Stimulated activated effector memory CD8-positive, alpha-beta T cell treated with anti-CD3 and anti-CD28 coated beads, Interleukin-12 subunit alpha, Interleukin-12 subunit beta, amount 100 ng/mL, for 72 hours (primary cell): Measurements from ENCODE around the gene PLAAT4.

ENCODE experiments used
- ATAC-seq: fragments of 150-1000 bp; cut with Tn5 transposase; 2 replicates; pipeline ENCODE4 v1.10.0; 2021
- DNase-seq, 2 donors: peaks; one replicate each; pipeline ENCODE4 v3.0.0; 2021 to 2022; ENCODE audit warnings: low spot score in 2 of 2
- H3K27ac Mint-ChIP-seq: one replicate; pipeline ENCODE4 v1.8.0; 2022; ENCODE audit warnings: mild to moderate bottlenecking, mixed read lengths
- H3K36me3 Mint-ChIP-seq: one replicate; pipeline ENCODE4 v1.8.0; 2022; ENCODE audit warnings: mild to moderate bottlenecking, mixed read lengths
- H3K4me1 Mint-ChIP-seq: one replicate; pipeline ENCODE4 v1.8.0; 2022; ENCODE audit warnings: mixed read lengths
- H3K4me3 Mint-ChIP-seq: one replicate; pipeline ENCODE4 v1.8.0; 2022; ENCODE audit warnings: mild to moderate bottlenecking, mixed read lengths
- H3K9me3 Mint-ChIP-seq: one replicate; pipeline ENCODE4 v1.8.0; 2022; ENCODE audit warnings: mixed read lengths

Gene PLAAT4

DNA sequence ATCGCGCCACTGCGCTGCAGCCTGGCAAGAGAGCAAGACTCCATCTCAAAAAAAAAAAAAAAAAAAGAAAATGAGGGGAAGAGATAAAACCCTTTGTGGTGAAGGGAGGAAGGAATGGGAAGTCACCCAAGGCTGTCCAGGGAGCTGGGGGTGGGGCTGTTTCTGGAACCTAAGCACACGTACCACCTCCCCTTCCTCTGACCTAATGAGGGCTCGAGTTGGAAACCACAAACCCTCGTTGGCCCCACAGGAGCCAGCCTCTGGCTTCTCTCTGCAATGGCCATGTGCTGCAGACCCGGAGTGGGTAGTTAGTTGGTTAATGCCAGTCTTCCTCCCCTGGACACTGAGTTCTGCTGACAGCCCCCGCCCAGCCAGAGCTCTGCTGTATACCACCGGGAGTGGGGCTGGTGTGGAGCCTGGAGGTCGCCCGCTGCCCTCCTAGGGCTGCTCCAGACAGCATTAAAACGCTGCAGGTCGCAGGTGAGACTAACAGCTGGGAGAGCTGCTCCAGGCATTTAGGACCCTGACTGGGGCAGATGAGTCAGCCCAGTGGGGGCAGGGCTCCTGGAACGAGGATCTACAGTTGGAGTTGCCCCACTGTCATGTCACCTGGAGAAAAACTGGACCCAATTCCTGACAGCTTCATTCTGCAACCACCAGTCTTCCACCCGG lies 30.6 kb upstream of the PLAAT4 start, which contains the start of gene LGALS12:
LGALS12 (plus strand) TSS at position 228 of the 672 bp plus-strand sequence; CDS start at position 603, 375 bp downstream.
- DNase-seq (no peak), ATAC-seq (no peak)
- no peaks in the 10 kb centered on the region for H3K9me3 Mint-ChIP-seq
- no peaks in the 10 kb centered on the region for H3K36me3 Mint-ChIP-seq
- peak within 1 kb of the TSS; percentile 45 for H3K27ac Mint-ChIP-seq
- H3K4me1 Mint-ChIP-seq: no peaks in the 10 kb centered on the region
- H3K4me3 Mint-ChIP-seq: no peak within 1 kb of the TSS

DNA sequence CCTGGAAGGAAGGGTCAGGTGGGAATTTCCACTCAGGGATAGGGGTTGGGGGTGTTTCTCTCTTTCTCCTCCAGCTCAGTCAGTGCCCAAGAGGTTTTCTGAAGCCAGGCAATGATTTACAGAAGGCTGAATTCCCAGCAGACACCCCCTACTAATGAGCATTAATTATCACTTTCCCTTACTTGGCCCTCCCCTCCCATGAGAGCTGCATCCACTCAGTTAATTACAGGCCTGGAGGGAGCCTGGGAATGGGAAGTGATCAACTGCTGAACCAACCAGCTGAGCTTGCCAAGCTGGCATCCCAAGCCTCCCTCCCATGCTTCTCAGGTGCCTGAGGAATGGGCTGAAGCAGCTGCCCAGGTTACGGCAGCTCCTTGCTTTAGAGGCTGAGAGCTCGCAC lies 29.7 kb upstream of the PLAAT4 start:
- ATAC-seq (no peak), DNase-seq (no peak)
- no peaks in the 10 kb centered on the region for H3K36me3 Mint-ChIP-seq
- H3K4me1 Mint-ChIP-seq: no peaks in the 10 kb centered on the region
- peak overlapping the region; percentile 45 for H3K27ac Mint-ChIP-seq
- H3K9me3 Mint-ChIP-seq: no peaks in the 10 kb centered on the region
- H3K4me3 Mint-ChIP-seq: no peak overlapping the region

DNA sequence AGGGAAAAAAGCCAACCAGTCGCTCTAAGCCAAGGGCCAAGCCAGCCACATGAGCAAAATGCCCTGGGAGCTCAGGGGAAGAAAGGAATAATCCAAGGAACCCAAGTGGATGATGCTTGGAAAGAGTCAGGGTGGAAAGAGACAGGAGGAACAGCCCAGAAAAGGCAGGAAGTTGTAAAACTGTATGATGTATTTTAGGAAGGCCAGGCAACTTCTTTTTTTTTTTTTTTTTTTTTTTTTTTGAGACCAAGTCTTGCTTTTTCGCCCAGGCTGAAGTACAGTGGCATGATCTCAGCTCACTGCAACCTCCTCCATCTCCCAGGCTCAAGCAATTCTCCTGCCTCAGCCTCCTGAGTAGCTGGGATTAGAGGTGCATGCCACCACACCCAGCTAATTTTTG lies 29.1 kb upstream of the PLAAT4 start:
- Mint-ChIP-seq H3K27ac (no peak overlapping the region), H3K9me3 (no peaks in the 10 kb centered on the region), H3K36me3 (no peaks in the 10 kb centered on the region), H3K4me3 (no peak overlapping the region), H3K4me1 (no peaks in the 10 kb centered on the region)
- DNase-seq (no peak), ATAC-seq (no peak)

DNA sequence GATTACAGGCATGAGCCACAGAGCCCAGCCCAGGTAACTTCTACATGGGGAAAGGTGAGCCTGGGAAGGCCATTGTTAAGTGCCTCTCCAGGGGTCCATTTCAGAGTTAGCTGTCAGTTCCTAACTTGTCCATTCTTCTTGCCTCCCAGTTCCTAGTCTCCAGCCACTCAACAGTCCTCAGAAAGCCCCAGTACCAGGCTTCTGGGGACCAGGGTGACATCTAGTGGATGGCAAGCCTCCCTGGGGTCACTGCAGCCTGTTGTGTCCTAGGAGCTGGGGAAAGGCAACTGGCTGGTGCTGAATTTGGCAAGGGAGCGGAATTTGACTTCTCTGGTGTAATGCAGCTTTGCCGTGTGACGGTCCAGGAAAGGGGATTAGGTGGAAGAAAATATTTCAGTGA lies 28.6 kb upstream of the PLAAT4 start:
- no peaks in the 10 kb centered on the region for H3K4me1 Mint-ChIP-seq
- no peak overlapping the region for H3K4me3 Mint-ChIP-seq
- peak; percentile 42 for ATAC-seq
- no peak overlapping the region for H3K27ac Mint-ChIP-seq
- no peaks in the 10 kb centered on the region for H3K9me3 Mint-ChIP-seq
- H3K36me3 Mint-ChIP-seq: no peaks in the 10 kb centered on the region
- no peak for DNase-seq

DNA sequence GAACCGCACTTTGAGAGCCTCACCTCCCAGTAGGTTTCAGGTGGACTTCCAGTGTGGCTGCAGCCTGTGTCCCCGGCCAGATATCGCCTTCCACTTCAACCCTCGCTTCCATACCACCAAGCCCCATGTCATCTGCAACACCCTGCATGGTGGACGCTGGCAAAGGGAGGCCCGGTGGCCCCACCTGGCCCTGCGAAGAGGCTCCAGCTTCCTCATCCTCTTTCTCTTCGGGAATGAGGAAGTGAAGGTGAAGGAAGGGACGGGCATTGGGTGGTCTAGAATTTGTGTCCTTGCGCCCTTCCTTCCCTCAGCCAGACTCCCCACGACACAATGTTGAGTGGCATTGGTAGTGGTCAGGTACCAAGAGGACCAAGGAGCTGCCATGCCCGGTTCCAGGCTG lies 27.9 kb upstream of the PLAAT4 start:
- Mint-ChIP-seq H3K4me1 (no peaks in the 10 kb centered on the region), H3K27ac (no peak overlapping the region), H3K36me3 (no peaks in the 10 kb centered on the region), H3K4me3 (no peak overlapping the region), H3K9me3 (no peaks in the 10 kb centered on the region)
- no peak for ATAC-seq
- no peak for DNase-seq

DNA sequence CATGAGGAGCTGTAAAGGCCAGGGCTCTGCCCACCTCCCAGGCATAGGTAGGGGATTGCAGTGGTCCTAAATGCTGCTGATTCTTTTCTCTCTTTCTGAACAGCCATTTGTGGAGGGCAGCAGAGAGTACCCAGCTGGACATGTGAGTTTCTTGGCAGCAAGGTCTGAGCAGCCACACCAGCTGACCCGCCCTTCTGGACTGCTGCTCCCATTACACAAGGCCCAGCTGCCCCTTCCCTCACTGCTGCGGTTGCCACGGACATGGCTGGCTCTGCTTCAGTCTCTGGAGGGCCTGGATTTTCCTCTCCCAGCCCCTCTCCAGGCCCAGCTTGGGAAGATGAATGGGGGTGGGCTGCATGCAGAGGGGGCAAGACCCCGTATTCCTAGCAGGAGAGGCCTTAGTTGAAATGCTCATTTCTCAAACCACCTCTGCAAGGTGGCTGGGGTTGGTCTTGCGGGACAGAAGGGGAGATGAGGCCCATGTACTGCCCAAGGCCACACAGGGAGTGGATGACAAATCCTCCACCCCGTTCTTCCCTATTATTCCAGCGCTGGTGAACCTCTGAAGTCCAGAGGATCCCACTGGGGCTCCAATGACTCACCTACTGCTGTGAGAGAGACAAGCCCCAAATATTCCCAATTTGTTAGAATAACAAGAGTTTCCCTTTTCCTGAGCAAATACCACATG lies 26.1 kb upstream of the PLAAT4 start:
- Mint-ChIP-seq H3K36me3 (no peaks in the 10 kb centered on the region), H3K9me3 (no peaks in the 10 kb centered on the region), H3K27ac (peak overlapping the region; percentile 65), H3K4me3 (no peak overlapping the region), H3K4me1 (no peaks in the 10 kb centered on the region)
- no peak for ATAC-seq
- DNase-seq: no peak

DNA sequence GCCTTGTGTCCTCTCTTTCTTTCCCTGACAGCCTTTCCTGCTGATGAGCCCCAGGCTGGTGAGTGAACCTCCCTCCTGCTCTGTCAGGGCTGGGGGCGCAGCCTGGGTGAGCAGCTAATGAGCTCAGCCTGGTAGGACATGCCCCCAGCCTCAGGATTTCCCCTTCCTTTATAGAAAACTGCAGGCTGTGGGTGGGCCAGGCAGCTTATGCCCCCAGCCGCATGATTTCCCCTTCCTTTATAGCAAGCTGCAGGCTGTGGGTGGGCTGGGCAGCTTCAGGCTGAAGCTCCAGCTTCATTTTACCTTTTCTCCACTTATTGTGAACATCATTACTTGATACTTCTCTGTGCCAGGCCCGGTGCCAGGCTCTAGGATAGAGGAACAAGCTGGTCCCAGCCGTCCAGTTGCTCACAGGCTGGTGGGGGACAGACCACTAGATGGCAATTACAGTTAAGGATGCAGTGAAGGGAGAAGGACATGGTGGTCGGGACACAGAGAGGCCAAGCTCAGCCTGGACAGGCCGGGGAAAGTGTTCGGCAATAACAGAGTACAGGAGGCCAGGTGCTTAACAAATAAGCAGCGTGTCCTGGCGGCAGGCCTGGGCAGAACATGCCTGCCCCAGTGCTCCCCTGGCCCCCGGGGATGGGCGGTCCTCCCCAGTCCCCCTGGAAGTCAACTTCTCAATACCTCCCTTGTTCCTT lies 25.4 kb upstream of the PLAAT4 start:
- DNase-seq (no peak), ATAC-seq (no peak)
- Mint-ChIP-seq H3K36me3 (no peaks in the 10 kb centered on the region), H3K27ac (peak overlapping the region; percentile 65), H3K4me3 (no peak overlapping the region), H3K9me3 (no peaks in the 10 kb centered on the region), H3K4me1 (no peaks in the 10 kb centered on the region)

DNA sequence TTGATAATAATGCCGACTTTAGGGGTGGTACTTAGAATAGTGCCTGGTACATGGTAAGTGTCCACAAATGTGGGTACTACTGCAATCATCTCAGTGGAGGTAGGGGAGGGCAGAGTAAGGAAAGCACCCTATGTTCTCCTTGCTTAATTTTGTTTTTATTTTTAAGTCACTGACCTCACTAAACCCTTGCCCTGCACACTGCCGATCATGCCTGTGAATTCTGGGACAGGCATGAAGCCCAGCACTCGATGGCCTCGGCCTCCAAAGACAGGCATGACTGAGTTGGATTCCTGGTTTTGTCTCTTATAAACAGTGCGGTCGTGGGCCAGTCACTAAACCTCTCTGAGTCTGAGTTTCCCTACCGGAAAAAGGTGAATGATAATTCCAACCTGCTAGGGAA lies 23.8 kb upstream of the PLAAT4 start:
- H3K4me1 Mint-ChIP-seq: no peaks in the 10 kb centered on the region
- ATAC-seq (no peak), DNase-seq (no peak)
- no peak overlapping the region for H3K4me3 Mint-ChIP-seq
- no peak overlapping the region for H3K27ac Mint-ChIP-seq
- no peaks in the 10 kb centered on the region for H3K9me3 Mint-ChIP-seq
- H3K36me3 Mint-ChIP-seq: no peaks in the 10 kb centered on the region

DNA sequence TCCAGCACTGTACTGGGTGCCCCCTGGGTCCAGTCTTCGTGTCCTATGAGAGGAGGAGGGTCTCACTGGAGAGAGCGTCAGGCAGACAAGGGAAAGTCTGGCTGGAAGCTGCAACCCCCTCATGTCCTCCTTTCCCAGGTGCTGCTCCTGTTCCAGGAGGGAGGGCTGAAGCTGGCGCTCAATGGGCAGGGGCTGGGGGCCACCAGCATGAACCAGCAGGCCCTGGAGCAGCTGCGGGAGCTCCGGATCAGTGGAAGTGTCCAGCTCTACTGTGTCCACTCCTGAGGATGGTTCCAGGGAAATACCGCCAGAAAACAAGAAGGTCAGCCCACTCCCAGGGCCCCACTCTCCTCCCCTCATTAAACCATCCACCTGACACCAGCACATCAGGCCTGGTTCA lies 20.5 kb upstream of the PLAAT4 start:
- Mint-ChIP-seq H3K27ac (peak overlapping the region; percentile 64), H3K36me3 (no peaks in the 10 kb centered on the region), H3K9me3 (no peaks in the 10 kb centered on the region), H3K4me1 (peaks cover 17% of the 10 kb centered on the region), H3K4me3 (no peak overlapping the region)
- DNase-seq: no peak
- ATAC-seq: no peak

DNA sequence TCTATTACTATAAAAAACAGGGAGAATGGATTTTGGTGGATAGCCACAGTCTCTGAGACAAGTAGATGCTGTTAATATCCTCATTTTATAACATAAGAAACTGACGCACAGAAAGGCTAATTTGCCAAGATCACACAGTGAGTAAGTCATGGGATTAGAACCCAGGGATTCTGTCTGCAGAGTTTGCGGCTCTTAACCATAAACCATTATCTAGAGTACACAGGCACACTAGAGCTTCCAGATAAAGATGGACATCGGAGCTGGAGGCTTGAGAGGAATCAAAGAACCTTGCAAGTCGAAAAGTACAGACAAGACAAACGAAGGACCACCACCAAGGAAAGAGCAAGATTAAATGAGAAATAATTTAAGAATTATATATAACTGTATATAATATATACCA lies 19.5 kb upstream of the PLAAT4 start:
- no peaks in the 10 kb centered on the region for H3K36me3 Mint-ChIP-seq
- no peak for ATAC-seq
- H3K4me1 Mint-ChIP-seq: peaks cover 17% of the 10 kb centered on the region
- no peak overlapping the region for H3K4me3 Mint-ChIP-seq
- H3K27ac Mint-ChIP-seq: no peak overlapping the region
- no peak for DNase-seq
- no peaks in the 10 kb centered on the region for H3K9me3 Mint-ChIP-seq

DNA sequence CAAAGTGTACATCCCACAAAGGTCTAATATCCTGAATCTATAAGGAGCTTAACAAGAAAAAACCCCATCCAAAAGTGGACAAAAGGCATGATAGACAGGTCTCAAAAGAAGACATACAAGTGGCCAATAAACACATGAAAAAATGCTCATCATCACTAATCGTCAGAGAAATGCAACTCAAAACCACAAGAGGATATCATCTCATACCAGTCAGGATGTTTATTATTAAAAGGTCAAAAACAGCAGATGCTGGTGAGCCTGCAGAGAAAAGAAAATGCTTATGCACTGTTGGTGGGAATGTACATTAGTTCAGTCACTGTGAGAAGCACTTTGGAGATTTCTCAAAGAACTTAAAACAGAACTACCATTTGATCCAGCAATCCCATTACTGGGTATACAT lies 18.1 kb upstream of the PLAAT4 start:
- no peak overlapping the region for H3K4me3 Mint-ChIP-seq
- ATAC-seq (peak; percentile 51), DNase-seq (no peak)
- peak overlapping the region; percentile 76 for H3K27ac Mint-ChIP-seq
- no peaks in the 10 kb centered on the region for H3K9me3 Mint-ChIP-seq
- peaks cover 17% of the 10 kb centered on the region for H3K4me1 Mint-ChIP-seq
- H3K36me3 Mint-ChIP-seq: no peaks in the 10 kb centered on the region

DNA sequence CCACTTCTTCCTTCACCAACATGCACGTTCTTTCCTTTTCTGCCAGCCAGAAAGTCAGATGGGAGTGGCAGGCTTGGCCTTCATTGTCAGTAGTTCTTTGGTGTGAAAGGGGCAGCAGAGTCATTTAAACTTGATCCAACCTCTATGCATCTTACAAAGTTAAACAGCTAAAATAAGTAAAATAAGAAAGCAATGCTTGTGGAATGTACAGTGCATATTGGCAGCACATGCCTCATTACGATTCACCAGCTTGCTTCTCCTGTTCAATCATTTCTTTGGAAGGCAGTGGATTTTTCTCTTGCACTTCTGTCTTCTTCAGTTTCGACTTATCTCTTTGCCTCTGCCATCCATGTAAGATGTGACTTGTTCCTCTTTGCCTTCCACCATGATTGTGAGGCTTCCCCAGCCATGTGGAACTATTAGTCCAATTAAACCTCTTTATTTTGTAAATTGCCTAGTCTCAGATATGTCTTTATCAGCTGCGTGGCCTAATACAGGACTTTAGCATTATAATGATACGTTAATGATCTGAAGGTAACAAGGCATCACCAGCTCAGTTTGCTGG lies 15.9 kb upstream of the PLAAT4 start:
- H3K27ac Mint-ChIP-seq: peak overlapping the region; percentile 12
- ATAC-seq: no peak
- no peak overlapping the region for H3K4me3 Mint-ChIP-seq

DNA sequence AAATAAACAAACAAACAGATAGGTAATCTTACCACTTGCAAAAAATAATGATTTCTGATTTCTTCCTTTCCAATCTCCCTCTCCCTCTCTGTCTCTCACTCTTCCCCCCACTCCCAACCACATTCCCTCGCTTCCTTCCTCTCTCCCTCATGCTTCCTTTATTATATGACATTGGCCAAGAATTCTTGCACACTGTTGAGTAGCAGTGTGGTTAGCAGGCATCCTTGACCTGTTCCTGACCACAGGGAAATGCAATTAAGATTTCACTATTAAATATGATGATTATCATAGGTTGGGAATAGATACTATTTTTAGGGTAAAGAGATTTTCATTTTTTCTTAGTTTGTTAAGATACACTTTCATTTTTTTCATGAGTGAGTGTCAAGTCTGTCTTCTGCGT lies 14.7 kb upstream of the PLAAT4 start:
- H3K36me3 Mint-ChIP-seq: no peaks in the 10 kb centered on the region
- no peak for ATAC-seq
- no peak overlapping the region for H3K27ac Mint-ChIP-seq
- peaks cover 17% of the 10 kb centered on the region for H3K4me1 Mint-ChIP-seq
- H3K9me3 Mint-ChIP-seq: no peaks in the 10 kb centered on the region
- no peak for DNase-seq
- no peak overlapping the region for H3K4me3 Mint-ChIP-seq

More for the DNA sequence above, 15.9 kb upstream of the PLAAT4 start:
- Mint-ChIP-seq H3K9me3 (no peaks in the 10 kb centered on the region), H3K4me1 (peaks cover 17% of the 10 kb centered on the region), H3K36me3 (no peaks in the 10 kb centered on the region)
- no peak for DNase-seq

DNA sequence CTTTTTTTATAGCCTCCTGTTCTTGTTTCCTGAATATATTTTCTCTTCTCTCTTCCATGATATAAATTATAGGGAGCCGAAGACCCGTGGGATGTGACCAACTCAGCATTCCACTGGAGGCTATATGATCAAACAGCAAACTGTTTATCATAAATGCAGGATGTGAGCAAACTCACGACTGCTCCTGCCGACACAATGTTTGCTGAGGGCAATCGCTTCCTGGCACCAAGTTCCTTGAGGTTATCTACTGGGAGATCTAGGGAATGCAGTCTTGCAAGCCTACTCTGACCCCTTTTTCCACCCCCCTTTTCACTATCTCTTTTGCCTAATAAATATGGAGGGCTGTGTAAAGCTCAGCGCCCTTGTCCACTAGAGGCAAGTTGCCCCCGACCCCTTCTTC lies 13.5 kb upstream of the PLAAT4 start:
- H3K4me3 Mint-ChIP-seq: no peak overlapping the region
- no peaks in the 10 kb centered on the region for H3K9me3 Mint-ChIP-seq
- H3K4me1 Mint-ChIP-seq: peaks cover 14% of the 10 kb centered on the region
- no peaks in the 10 kb centered on the region for H3K36me3 Mint-ChIP-seq
- H3K27ac Mint-ChIP-seq: no peak overlapping the region
- DNase-seq (no peak), ATAC-seq (no peak)

DNA sequence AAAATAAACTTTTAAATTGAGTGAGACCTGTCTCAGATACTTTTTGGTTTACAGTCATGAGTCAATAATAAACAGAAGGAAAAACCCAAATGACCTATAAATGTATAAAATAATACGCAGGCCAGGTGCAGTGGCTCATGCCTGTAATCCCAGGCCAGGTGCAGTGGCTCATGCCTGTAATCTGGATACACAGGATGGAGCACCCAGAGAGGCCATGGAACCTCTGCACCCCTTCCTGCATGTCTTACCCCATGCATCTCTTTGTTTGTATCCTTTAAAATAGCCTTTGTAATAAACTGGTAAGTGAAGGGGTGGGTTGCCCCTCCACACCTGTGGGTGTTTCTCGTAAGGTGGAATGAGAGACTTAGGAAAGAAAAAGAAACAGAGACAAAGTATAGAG lies 8.9 kb upstream of the PLAAT4 start:
- no peak overlapping the region for H3K27ac Mint-ChIP-seq
- no peaks in the 10 kb centered on the region for H3K9me3 Mint-ChIP-seq
- ATAC-seq (no peak), DNase-seq (no peak)
- H3K4me1 Mint-ChIP-seq: peaks cover 30% of the 10 kb centered on the region
- no peaks in the 10 kb centered on the region for H3K36me3 Mint-ChIP-seq
- no peak overlapping the region for H3K4me3 Mint-ChIP-seq
